Hepatocyte (in vitro differentiated cells): Measurements from ENCODE around the gene QARS1.

Source experiments
- EZH2 ChIP-seq: fragments of 200-600 bp; sonication (generic); IDR thresholded peaks from 2 replicates; pipeline ENCODE4 v1.6.1; 2016; ENCODE audit warnings: antibody characterized with exemption, mild to moderate bottlenecking, borderline replicate concordance
- TF ChIP-seq, protein P1 (sequence below): fragments of 200-600 bp; sonication (generic); IDR thresholded peaks from 2 replicates; pipeline ENCODE4 v1.5.1; 2016; ENCODE audit warnings: antibody characterized with exemption, mild to moderate bottlenecking; ENCODE audit not compliant: poor library complexity

DNA sequence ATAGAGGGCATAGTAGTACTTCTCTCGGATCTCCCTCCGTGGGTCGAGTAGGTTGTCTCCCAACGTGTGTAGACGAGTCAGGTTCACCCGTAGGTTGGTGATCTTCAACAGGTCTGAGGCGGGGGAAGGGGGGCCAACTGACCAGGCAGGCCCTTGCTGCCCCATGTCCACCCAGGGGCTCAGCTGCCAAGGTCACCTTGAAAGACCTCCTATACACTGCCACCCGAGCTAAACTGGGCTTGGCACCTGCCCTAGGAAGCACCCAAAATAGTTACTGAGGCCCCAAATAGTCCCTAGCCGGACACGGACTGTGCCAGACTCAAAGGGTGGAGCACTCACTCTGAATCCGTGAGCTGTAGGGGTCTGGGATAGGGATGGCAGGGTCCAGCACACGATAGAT is 26.5 kb upstream of the QARS1 start:
- TF ChIP-seq, protein P1, sequence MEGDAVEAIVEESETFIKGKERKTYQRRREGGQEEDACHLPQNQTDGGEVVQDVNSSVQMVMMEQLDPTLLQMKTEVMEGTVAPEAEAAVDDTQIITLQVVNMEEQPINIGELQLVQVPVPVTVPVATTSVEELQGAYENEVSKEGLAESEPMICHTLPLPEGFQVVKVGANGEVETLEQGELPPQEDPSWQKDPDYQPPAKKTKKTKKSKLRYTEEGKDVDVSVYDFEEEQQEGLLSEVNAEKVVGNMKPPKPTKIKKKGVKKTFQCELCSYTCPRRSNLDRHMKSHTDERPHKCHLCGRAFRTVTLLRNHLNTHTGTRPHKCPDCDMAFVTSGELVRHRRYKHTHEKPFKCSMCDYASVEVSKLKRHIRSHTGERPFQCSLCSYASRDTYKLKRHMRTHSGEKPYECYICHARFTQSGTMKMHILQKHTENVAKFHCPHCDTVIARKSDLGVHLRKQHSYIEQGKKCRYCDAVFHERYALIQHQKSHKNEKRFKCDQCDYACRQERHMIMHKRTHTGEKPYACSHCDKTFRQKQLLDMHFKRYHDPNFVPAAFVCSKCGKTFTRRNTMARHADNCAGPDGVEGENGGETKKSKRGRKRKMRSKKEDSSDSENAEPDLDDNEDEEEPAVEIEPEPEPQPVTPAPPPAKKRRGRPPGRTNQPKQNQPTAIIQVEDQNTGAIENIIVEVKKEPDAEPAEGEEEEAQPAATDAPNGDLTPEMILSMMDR, result no peak
- TF ChIP-seq EZH2, result no peak
